GM10847 (cell line): Measurements from ENCODE around the gene TMUB1.

ENCODE experiments used
- POLR2A ChIP-seq: IDR thresholded peaks from 2 replicates; pipeline ENCODE4 v1.6.1; 2011; ENCODE audit not compliant: insufficient read length; ENCODE audit errors: extremely low read depth

The TMUB1 gene

GRCh38 chr7:151032936-151033863, 50.1 kb downstream of the TMUB1 start:
- no peak for TF ChIP-seq POLR2A
